Midbrain (tissue), 1 donor: ENCODE measurements around the gene NOTCH3.

Source experiments
- DNase-seq: peaks from one replicate; lab custom pipeline; 2025; lab: John Stamatoyannopoulos, UW

The NOTCH3 gene

DNA sequence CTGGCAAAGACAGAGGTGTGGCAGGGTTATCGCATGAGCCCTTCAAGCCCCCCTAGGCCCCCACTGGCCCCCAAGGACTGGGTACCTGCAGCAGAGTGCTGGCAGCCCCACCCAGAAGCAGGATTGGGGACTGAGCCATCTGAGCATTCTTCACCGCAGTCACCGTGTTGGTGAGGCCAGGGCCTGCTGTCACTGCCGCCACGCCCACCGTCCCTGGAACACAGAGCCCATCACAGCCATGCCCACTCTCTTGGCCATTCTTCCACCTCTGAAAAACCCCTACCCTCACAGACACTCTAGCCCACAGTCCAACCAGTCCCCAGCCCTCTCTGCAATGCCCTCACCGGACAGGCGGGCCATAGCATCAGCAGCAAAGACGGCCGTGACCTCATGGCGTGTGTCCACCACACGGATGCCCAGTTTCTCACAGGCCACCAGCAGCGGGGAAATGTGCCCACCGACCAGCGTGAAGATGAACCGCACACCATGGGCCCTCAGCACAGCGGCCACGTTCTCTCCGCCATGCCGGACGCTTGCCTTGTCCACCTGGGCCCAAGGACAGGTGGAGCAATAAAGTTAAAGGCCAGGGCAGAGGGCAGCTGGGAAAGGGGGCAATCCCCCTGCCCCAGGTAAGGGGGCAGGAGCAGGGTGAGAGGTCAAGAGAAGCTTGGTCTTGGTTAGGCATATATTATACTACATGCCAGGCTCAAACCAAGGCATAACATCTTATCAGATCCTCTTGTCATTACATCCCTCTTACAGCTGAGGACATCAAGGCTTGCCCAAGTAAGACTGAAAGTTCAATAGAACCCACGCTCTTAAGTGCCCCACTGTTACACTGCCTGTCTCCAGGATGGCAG is 77.5 kb downstream of the NOTCH3 start:
- no peak for DNase-seq

DNA sequence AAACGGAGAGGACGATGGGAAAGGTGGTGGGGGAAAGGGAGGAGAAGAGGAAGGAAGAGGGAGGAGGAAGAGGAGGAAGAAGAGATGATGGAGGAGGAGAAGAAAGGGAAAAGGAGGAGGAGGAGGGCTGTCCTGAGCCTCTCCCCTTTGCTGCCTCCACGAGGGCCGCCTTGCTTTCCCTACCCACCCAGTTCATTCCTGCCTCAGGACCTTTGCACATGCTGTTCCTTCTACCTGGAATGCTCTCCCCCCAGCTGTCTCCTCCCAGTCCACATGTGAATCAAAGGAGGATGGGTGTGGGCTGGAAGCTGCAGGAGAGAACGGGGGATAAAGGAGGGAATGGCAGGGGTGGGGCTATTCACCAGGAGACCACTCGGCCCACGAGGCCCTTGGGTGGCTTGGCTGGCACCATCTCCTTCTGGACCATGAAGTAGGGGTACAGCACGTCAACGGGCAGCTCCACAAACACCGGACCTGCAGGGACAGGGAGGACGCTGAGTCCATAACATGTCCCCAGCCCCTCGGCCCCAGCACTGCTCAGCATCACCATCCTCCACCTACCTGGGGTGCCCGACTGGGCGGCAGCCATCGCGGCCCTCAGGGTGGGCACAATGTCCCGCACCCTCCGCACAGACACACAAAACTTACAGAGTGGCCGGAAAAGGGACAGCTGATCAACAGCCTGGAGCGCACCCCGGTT is 78.3 kb downstream of the NOTCH3 start:
- DNase-seq = no peak

DNA sequence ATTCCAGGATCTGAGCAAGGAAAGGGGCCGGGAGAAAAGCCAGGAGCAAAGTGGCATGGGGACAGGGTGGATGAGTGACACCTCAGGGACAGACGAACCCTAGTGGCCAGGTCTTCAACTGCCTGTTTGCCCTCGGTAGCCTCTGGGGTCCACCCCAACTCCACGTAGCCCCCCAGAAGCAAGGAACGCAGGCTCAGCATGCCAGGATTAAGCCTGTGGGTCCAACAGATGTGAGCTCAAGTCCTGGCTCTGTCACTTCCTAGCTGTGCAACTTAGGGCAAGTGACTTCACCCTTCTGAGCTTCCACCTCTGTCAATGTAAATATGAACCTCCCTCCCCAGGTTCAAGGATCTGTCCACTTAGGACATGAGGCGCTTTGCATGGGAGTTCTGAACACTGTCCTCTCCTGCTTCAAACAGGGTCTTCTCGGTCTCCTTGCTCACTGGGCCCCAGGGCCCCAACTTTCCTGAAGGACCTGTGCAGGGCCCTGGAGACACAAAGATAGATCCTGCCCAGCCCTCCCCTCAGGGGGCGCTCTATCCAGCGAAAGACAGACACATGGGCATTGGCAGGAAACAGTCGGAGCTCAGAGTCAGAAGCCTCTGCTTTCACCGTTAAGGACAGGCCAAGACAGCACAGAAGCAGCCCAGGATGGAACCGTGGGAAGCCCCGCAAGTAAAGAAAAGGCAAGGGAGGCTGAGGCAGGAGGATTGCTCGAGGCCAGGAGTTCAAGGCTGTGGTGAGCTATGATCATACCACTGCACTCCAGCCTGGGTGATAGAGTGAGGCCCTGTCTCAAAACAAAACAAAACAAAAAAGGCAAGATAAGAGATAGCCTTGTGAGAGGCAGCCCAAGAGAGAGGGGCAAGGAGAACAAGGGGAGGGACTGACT is 80.4 kb downstream of the NOTCH3 start:
- DNase-seq = no peak

DNA sequence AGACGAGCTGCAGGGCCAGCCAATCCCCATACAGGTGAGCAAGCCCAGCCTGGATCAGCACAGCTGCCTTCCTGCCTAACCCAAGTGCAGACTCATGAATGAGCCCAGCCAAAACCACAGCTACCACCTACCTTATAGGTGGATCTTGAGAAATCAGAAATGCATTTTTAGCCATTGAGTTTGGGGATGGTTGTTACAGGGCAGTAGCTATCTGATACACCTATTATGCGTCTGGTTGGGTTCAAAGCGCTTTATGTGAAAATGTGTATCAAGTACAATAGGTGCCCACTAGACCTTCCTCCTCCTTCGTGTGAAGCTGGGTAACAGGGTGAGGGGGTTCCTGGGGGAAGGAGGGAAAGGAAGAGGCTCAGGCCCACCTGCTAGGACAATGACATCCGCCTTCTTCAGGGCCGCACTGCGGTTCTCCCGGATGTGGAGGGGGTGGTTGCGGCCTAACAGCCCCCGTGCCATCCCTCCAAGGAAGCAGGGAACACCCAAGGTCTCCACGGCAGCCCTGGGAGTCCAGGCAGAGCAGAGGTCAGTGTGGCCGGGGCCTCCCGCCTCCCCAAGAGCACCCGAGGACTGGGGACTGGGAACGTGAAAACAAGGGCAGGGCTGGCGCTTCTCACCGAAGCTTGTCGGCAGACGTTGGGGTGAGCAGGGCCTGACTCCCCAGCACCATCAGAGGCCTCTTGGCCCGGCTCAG is 81.9 kb downstream of the NOTCH3 start:
- DNase-seq = no peak

DNA sequence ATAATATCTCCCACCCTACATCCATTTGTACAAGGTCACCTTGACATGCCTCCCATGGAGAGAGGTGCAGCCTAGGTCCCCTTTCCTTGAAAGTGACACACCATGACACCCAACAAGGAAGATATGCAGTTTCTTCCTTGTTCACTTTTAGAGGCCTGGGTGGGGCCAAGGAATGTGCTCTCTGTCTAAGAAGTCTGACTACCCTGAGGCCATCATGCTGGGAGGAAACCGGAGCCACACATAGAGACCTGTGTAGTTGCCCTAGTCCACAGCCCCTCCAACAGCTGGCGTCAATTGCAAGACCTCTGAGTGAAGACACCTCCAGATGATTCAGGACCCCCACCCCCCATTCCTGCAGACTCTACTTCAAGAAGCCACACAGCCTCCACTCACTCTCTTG is 82.5 kb downstream of the NOTCH3 start:
- DNase-seq = no peak

DNA sequence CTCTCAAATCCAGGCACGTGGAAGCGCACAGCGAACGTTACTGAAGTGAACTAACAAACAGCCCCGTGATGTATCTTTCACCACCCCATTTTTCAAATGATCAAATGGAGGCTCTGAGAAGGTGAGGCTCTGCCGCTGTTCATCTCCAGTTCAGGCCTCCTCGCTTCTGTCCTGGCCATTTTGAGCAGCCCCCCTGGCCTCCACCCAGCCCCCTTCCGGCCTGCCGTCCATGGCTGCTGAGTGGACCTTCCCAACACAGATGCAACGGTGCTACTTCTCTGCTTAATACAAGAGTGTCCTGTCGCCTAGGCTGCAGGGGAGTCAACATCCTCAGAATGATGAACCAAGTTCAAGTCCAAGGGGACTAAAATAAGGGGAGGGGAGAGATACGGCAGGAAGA is 83.9 kb downstream of the NOTCH3 start:
- DNase-seq = no peak

DNA sequence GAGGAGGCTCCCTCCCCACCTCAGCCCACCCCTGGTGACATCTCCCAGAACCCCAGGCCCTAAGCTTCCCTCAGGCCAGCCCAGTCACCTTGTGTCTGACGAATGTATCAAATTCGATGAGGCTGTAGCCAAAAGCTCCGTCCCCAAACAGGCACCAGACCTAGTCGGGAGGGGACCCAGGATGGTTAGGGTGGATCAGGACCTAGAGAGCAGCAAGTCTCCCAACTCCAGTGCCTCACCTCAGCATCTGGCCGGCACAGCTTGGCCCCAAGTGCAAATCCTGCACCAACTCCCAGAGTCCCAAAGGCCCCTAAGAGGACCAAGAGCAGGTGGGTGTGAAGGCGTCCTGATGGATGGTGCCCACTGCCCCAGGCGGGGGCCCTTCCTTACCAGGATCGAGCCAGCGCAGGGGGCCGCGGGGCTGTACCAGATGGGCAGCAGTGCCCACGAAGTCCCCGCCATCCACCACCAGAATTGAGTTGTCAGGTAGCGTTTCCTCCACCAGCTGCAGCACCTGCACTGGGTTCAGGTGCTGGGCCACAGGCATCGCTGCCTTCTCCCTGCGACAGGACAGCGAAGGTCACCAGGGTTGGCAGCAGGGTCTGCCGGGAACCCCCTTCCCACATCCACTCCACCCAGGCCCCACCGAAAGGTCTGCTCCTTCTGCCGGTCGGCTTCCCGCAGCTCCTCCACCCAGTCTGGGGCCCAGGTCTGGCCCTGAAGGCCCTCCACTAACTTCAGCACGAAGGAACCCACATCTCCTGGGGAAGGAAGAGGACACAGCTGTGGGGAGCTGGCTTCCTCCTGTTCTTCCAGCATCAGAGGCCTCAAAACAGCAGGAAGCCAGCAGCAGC is 84.8 kb downstream of the NOTCH3 start:
- DNase-seq = no peak

DNA sequence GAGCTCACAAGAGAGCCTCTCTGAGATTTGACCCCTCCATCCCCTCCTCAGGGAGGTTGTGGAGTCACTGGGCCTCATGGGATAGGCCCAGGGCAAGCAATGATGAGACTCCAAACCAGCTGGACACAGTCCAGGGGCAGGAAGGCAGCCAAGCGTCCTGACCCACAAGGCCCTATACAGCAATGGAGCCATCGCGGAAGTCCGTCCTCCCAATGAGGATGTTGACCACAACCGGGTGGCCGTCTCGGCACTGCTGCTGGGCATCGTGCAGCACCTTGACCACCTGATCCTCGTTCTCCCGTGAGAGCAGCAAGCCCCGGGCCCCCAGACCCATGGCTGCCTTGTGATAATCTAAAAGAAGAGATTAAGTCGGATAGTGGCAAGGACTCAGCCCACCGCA is 85.7 kb downstream of the NOTCH3 start:
- DNase-seq = no peak

DNA sequence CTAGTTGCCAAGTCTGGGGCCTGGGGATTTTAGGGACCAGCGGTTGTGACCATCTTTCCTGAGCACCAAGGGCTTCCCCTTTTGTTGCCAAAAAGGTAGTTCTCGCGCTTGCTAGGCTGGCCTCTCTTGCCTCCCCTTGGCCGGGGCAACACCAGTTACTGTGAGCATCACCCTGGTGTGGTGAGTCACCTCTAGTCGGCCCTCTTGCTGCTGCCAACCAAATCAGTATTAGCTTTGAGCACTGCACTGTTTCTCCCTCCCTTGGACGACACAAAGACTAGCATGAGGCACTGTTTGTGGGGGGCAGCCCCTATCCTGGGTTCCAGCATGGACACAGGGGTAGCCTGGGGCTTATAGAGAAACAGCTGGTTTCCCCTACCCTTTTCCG is 86.6 kb downstream of the NOTCH3 start:
- DNase-seq = no peak

DNA sequence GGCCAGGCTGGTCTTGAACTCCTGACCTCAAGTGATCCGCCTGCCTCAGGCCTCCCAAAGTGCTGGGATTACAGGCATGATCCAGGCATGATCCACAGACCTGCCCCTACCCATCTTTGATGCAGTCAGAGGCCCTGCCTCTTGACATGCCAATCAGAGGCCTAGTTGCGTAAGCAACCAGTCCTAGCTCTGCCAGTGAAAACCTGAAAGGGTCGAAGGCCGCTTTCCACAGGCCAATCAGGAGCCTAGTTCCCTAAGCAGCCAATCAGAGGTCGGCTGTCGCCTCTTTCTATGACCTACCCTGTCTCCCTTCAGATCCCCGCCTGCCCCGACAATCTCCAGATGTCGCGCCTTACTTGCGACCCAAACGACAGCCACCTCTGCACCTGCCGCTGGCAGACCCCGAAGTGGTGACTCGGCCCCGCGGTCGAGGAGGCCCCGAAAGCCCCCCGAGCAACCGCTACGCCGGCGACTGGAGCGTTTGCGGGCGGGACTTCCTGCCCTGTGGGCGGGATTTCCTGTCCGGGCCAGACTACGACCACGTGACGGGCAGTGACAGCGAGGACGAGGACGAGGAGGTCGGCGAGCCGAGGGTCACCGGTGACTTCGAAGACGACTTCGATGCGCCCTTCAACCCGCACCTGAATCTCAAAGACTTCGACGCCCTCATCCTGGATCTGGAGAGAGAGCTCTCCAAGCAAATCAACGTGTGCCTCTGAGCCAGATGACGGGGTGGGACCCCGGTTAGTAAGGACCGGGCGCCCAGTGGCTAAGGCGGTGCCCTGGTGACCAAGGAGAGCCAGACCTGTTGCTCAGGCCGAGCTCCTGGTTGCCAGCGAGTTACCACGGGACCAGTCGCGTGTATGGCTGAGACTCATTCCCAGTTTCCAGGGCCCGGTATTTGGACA is 87.3 kb downstream of the NOTCH3 start:
- no peak for DNase-seq

DNA sequence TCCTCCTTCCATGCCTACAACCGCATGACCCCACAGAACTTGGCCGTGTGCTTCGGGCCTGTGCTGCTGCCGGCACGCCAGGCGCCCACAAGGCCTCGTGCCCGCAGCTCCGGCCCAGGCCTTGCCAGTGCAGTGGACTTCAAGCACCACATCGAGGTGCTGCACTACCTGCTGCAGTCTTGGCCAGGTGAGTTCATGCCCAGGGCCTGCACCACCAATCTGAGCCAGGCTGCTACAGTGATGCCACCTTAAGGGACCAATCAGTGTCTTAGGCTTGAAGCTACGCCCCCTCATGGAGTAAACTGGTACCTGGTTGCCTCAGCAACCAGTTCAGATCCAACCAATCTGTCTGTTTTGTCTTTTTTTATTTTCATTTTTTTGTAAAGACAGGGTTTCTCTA is 88.4 kb downstream of the NOTCH3 start:
- no peak for DNase-seq

DNA sequence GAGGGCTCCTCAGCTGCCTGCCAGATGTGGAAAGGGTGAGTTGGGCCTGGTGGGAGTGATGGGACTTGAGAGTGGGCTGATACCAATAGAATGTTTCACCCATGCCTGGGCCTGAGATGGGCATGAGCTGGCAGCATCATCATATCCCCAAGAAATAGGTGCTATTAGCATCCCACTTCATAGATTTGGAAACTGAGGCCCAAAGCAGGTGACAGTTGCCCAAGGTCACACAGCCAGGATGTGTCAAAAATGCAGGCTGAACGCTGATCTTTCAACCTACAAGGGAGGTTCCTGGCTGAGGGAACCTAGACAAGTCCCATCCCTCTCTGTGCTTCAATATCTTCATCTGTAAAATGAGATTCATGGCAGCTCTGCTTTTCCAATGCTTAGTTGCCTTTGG is 89.0 kb downstream of the NOTCH3 start:
- DNase-seq = no peak

DNA sequence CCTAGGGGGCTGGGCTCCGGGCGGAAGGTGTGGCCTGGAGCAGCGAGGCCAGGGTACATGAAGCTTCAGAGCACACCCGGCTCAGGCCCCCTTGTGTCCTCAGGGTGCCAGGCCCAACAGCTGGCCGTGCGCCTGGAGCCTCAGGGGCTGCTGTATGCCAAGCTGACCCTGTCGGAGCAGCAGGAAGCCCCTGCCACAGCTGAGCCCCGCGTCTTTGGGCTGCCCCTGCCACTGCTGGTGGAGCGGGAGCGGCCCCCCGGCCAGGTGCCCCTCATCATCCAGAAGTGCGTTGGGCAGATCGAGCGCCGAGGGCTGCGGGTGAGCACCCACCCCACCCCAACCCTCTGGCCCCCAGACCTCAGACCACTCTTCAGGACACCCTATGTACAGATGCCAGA is 90.4 kb downstream of the NOTCH3 start:
- DNase-seq = no peak

DNA sequence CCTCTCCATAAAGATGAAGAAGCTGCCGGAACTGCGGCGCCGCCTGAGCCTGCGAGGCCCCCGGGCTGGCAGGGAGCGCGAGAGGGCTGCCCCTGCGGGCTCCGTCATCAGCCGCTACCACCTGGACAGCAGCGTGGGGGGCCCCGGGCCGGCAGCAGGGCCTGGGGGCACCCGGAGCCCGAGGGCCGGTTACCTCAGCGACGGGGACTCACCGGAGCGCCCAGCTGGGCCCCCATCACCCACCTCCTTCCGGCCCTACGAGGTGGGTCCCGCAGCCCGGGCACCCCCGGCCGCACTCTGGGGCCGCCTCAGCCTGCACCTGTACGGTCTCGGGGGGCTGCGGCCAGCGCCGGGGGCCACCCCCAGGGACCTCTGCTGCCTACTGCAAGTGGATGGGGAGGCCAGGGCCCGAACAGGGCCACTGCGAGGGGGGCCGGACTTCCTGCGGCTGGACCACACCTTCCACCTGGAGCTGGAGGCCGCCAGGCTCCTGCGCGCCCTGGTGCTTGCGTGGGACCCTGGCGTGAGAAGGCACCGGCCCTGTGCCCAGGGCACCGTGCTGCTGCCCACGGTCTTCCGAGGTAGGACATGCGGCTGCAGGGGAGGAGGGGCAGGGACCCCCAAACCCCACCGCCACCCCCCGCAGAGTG is 90.9 kb downstream of the NOTCH3 start:
- no peak for DNase-seq
